ENCODE data around the gene TMTC4. TPM values are rescaled to one million over a fixed set of nuclear protein-coding genes. Genes with fewer than 3 reads are reported as not detected.
"Not testable (repeated sequence)": the region's sequence is repeated elsewhere in the genome, so short reads cannot be mapped to it uniquely, and the experiment has no call there.

Gene TMTC4
- 37.9 and 40.2 TPM in 2 replicates for polyA plus RNA-seq (2014; cell fraction: cytosol; rRNA removed)
- polyA plus RNA-seq (2014; cell fraction: nucleus; rRNA removed): 47.9 and 62.7 TPM in 2 replicates

- no peak for DNase-seq (ENCODE audit: low spot score)
Observed at GRCh38 chr13:100674572-100674871, at the start of gene TMTC4. TMTC4 (minus strand) TSS chr13:100674795; CDS start chr13:100670362, 4,433 bp downstream.

- no peak for DNase-seq (ENCODE audit: low spot score)
Observed at GRCh38 chr13:100722517-100722916, 47.9 kb upstream of the TMTC4 start.

- DNase-seq (ENCODE audit: low spot score): peak; percentile 53
Observed at GRCh38 chr13:100721885-100722512, 47.4 kb upstream of the TMTC4 start.

- no peak for DNase-seq (ENCODE audit: low spot score)
Observed at GRCh38 chr13:100715604-100716003, 41.0 kb upstream of the TMTC4 start.

- no peak for DNase-seq (ENCODE audit: low spot score)
Observed at GRCh38 chr13:100714478-100714877, 39.9 kb upstream of the TMTC4 start.

GRCh38 chr13:100710176-100710575, 35.6 kb upstream of the TMTC4 start:
- DNase-seq (ENCODE audit: low spot score): no peak

GRCh38 chr13:100707818-100708740, 33.5 kb upstream of the TMTC4 start:
- DNase-seq (ENCODE audit: low spot score): no peak

- not testable (repeated sequence) for DNase-seq (ENCODE audit: low spot score)
Observed at GRCh38 chr13:100698331-100698730, 23.7 kb upstream of the TMTC4 start.

GRCh38 chr13:100695509-100695773, 20.8 kb upstream of the TMTC4 start:
- DNase-seq (ENCODE audit: low spot score): no peak

GRCh38 chr13:100694722-100695508, 20.3 kb upstream of the TMTC4 start:
- DNase-seq (ENCODE audit: low spot score): peak; percentile 40

- no peak for DNase-seq (ENCODE audit: low spot score)
Observed at GRCh38 chr13:100689191-100689590, 14.6 kb upstream of the TMTC4 start.

- no peak for DNase-seq (ENCODE audit: low spot score)
Observed at GRCh38 chr13:100680131-100680530, 5.5 kb upstream of the TMTC4 start.

- not testable (repeated sequence) for DNase-seq (ENCODE audit: low spot score)
Observed at GRCh38 chr13:100677128-100677527, 2.5 kb upstream of the TMTC4 start.

- no peak for DNase-seq (ENCODE audit: low spot score)
Observed at GRCh38 chr13:100675661-100676129, 1.1 kb upstream of the TMTC4 start.

- DNase-seq (ENCODE audit: low spot score): peak; percentile 96
Observed at GRCh38 chr13:100674872-100675660, 471 bp upstream of the TMTC4 start.

GRCh38 chr13:100673713-100674571, 653 bp downstream of the TMTC4 start:
- DNase-seq (ENCODE audit: low spot score): no peak

- DNase-seq (ENCODE audit: low spot score): peak; percentile 58
Observed at GRCh38 chr13:100673376-100673712, 1.3 kb downstream of the TMTC4 start.

- DNase-seq (ENCODE audit: low spot score): no peak
Observed at GRCh38 chr13:100671389-100672182, 3.0 kb downstream of the TMTC4 start.

- DNase-seq (ENCODE audit: low spot score): no peak
Observed at GRCh38 chr13:100668408-100668807, 6.2 kb downstream of the TMTC4 start.

- no peak for DNase-seq (ENCODE audit: low spot score)
Observed at GRCh38 chr13:100667894-100668293, 6.7 kb downstream of the TMTC4 start.
